ENCODE results near the gene KCNN2. TPM values are rescaled to one million over a fixed set of nuclear protein-coding genes. Genes with fewer than 3 reads are reported as not detected.

The KCNN2 gene
- total and polyA plus RNA-seq, 10 of the 15 experiments (the other 5 are each of a cell fraction or from before 2014, with no cell fraction given) = 0.21 to 3.6 (median 0.79) TPM

- POLR2A ChIA-PET = no interaction called here
- no peak for ATAC-seq
- no peak for TF ChIP-seq BMI1 (IDR thresholded peaks at IDR 0.05; ENCODE audit: borderline replicate concordance)
- TF ChIP-seq TCF7 (IDR thresholded peaks at IDR 0.05; ENCODE audit: borderline replicate concordance) = no peak
- TF ChIP-seq TCF12 (IDR thresholded peaks at IDR 0.05; ENCODE audit: low read depth, low read length) = no peak
- no peak for TF ChIP-seq RCOR1 (conservative IDR thresholded peaks at IDR 0.05; ENCODE audit: low read depth, low read length)
- no peak for TF ChIP-seq NR2C2 (IDR thresholded peaks at IDR 0.05; ENCODE audit: borderline replicate concordance, control insufficient read depth, insufficient read length, low read depth)
- no peak for TF ChIP-seq ZNF622 (IDR thresholded peaks at IDR 0.05)
- no peak for TF ChIP-seq ZBTB11 (CRISPR knock-in tag; IDR thresholded peaks at IDR 0.05)
- no peak for TF ChIP-seq ZBTB4 (CRISPR knock-in tag; IDR thresholded peaks at IDR 0.05)
- no peak for TF ChIP-seq SMC3 (IDR thresholded peaks at IDR 0.05; ENCODE audit: borderline replicate concordance, low read length)
- TF ChIP-seq YY1 (IDR thresholded peaks at IDR 0.05; ENCODE audit: low read depth, low read length) = no peak
- TF ChIP-seq GABPA (IDR thresholded peaks at IDR 0.05; ENCODE audit: low read depth) = no peak
- TF ChIP-seq ELK1 (IDR thresholded peaks at IDR 0.05; ENCODE audit: low read depth, low read length) = no peak
Observed at GRCh38 chr5:114312658-114313057, 49.2 kb upstream of the KCNN2 start.

More at GRCh38 chr5:114312658-114313057, 49.2 kb upstream of the KCNN2 start:
- Histone ChIP-seq H4K20me1 (ENCODE audit: control insufficient read depth, insufficient read depth) (no peaks in the 10 kb centered on the region), H3K4me3 (no peak overlapping the region), H3K4me1 (ENCODE audit: control insufficient read depth, insufficient read depth, low read length) (no peaks in the 10 kb centered on the region), H3K27me3 (replicated peaks in 1 of 2; ENCODE audit: control insufficient read depth in 2 of 2, insufficient read depth in 2 of 2, low read length in 1 of 2) (no peaks in the 10 kb centered on the region; a peak in 1 of 4 replicates), H3K79me2 (ENCODE audit: control insufficient read depth, insufficient read depth, low read length) (no peaks in the 10 kb centered on the region), H3K27ac (ENCODE audit: control insufficient read depth, insufficient read depth) (no peak overlapping the region), H3K4me2 (ENCODE audit: control insufficient read depth, insufficient read depth) (no peak overlapping the region), H3K9ac (ENCODE audit: control insufficient read depth, insufficient read depth, low read length) (no peak overlapping the region), H3K36me3 (ENCODE audit: control insufficient read depth in 2 of 2, insufficient read depth in 2 of 2, low read length in 1 of 2) (no peaks in the 10 kb centered on the region), H3K9me3 (replicated peaks; ENCODE audit: control insufficient read depth, insufficient read depth, low read length) (no peaks in the 10 kb centered on the region), H2AFZ (ENCODE audit: control insufficient read depth, low read depth, low read length) (no peak overlapping the region)
- no peak for DNase-seq (ENCODE audit: low read depth, low spot score)
- ChIA-PET SMC1A (ENCODE audit: uncharacterized antibody, unreplicated experiment) (interaction anchor here (0.5 to 1.6 kb wide), 4 partner anchors 22 to 625 kb away, joined by 3 to 4 read pairs (median 4); no protein-coding TSS in a partner anchor), CTCF (interaction anchor here (1.3 kb wide), 1 partner anchor 9 kb away, joined by 3 read pairs; no protein-coding TSS in a partner anchor), RAD21 (ENCODE audit: unreplicated experiment) (interaction anchor here (2.6 kb wide), 1 partner anchor 135 kb away, joined by 8 read pairs; no protein-coding TSS in a partner anchor)
- FAIRE-seq = no peak
- in situ Hi-C loops (cut with MboI) (loop anchor here (25.0 kb wide), 1 partner anchor 625 kb away; no protein-coding TSS in a partner anchor), intact Hi-C loops (cut with micrococcal nuclease; ENCODE audit: unreplicated experiment) (no loop called here)
- WGBS (ENCODE audit: insufficient coverage, insufficient replicate concordance, low lambda C conversion rate, missing lambda C conversion rate) = 0% methylated on average over 1 of the region's 1 CpG
- no TSS peak for BruUV-seq (replicated peaks)
